PC-9 (cell line): Measurements from ENCODE around the gene OR2F2. TPM values are rescaled to one million over a fixed set of nuclear protein-coding genes. Genes with fewer than 3 reads are reported as not detected.
A peak's percentile ranks its signal among the peaks of the same experiment; 100 is the strongest.

Source experiments
- BruUV-seq: library from RNA; stranded (reverse); fragments of 400-500 nt; replicated peaks from 2 replicates; lab custom pipeline; 2021; lab: Mats Ljungman, UMichigan
- CTCF ChIA-PET: fragments of 300-600 bp; sonication (Branson Sonifier 250); formaldehyde crosslinking; loops from one replicate; lab custom pipeline; 2022; ENCODE audit warnings: antibody characterized with exemption; lab: Charles Lee
- POLR2A ChIA-PET: fragments of 300-600 bp; sonication (Branson Sonifier 250); formaldehyde crosslinking; loops from one replicate; lab custom pipeline; 2022; ENCODE audit warnings: antibody characterized with exemption; ENCODE audit not compliant: unreplicated experiment; lab: Charles Lee
- DNase-seq, 2 experiments: peaks; one replicate each; pipeline versions ENCODE4 v3.0.0 to v3.0.0-alpha.2; 2015 to 2022; ENCODE audit warnings: mixed read lengths in 1 of 2
- H2AFZ ChIP-seq: fragments of 200-600 bp; sonication (generic); 2 replicates; pipeline ENCODE4 v1.8.1; 2017; ENCODE audit warnings: antibody characterized with exemption
- H3F3A ChIP-seq: fragments of 200-600 bp; sonication (generic); 2 replicates; pipeline ENCODE4 v1.8.1; 2017; ENCODE audit warnings: antibody characterized with exemption, mild to moderate bottlenecking, low read depth; ENCODE audit not compliant: insufficient read depth
- H3K27ac ChIP-seq: fragments of 200-600 bp; sonication (generic); 2 replicates; pipeline ENCODE4 v1.6.1; 2016; ENCODE audit warnings: mixed run types
- H3K27me3 ChIP-seq: fragments of 200-600 bp; sonication (generic); 2 replicates; pipeline ENCODE4 v1.6.1; 2016; ENCODE audit warnings: low read depth, mixed run types; ENCODE audit not compliant: insufficient read depth
- H3K36me3 ChIP-seq: fragments of 200-600 bp; sonication (generic); 2 replicates; pipeline ENCODE4 v1.6.1; 2016; ENCODE audit warnings: low read depth, mixed run types
- H3K4me1 ChIP-seq: fragments of 200-600 bp; sonication (generic); replicated peaks from 2 replicates; pipeline ENCODE4 v1.6.1; 2016; ENCODE audit warnings: mixed run types; ENCODE audit not compliant: insufficient read depth
- H3K4me2 ChIP-seq: fragments of 200-600 bp; sonication (generic); 2 replicates; pipeline ENCODE4 v1.6.1; 2017; ENCODE audit warnings: mixed run types
- H3K4me3 ChIP-seq: fragments of 200-600 bp; sonication (generic); 2 replicates; pipeline ENCODE4 v1.6.1; 2016; ENCODE audit warnings: mixed run types
- H3K79me2 ChIP-seq: fragments of 200-600 bp; sonication (generic); 2 replicates; pipeline ENCODE4 v1.6.1; 2017; ENCODE audit warnings: low read depth, mixed run types
- H3K9me2 ChIP-seq: fragments of 200-600 bp; sonication (generic); 2 replicates; pipeline ENCODE4 v1.8.1; 2017; ENCODE audit warnings: mild to moderate bottlenecking; ENCODE audit not compliant: insufficient read depth
- H3K9me3 ChIP-seq: fragments of 200-600 bp; sonication (generic); 2 replicates; pipeline ENCODE4 v1.8.1; 2016; ENCODE audit warnings: low read depth; ENCODE audit not compliant: insufficient read depth
- H4K20me1 ChIP-seq: fragments of 200-600 bp; sonication (generic); 2 replicates; pipeline ENCODE4 v1.8.1; 2017; ENCODE audit not compliant: insufficient read depth
- CTCF ChIP-seq: fragments of 200-600 bp; sonication (generic); conservative IDR thresholded peaks from 2 replicates; pipeline ENCODE4 v1.6.1; 2017; ENCODE audit warnings: mixed run types, antibody characterized with exemption, mild to moderate bottlenecking, moderate library complexity
- EZH2 ChIP-seq: fragments of 200-600 bp; sonication (generic); IDR thresholded peaks from 2 replicates; pipeline ENCODE4 v1.8.0; 2017; ENCODE audit warnings: antibody characterized with exemption, low read depth
- intact Hi-C: fragments of 100-400 bp; cut with micrococcal nuclease; formaldehyde crosslinking; loops from one replicate; pipeline ENCODE4 v1.10.0; 2022; ENCODE audit not compliant: unreplicated experiment
- total RNA-seq: library from RNA; stranded (reverse); gene quantifications from 2 replicates; pipeline ENCODE4 v1.2.3, GENCODE V29; 2021

Gene OR2F2
- total RNA-seq, 1 experiment from 2014 or later: not detected

- ChIA-PET POLR2A (no interaction called here), CTCF (no interaction called here)
- H3K79me2 ChIP-seq: no peaks in the 10 kb centered on the region
- H3K4me2 ChIP-seq: no peak overlapping the region
- H4K20me1 ChIP-seq: no peaks in the 10 kb centered on the region
- no peaks in the 10 kb centered on the region for H3K9me2 ChIP-seq
- intact Hi-C loops: no loop called here
- no TSS peak for BruUV-seq
- DNase-seq: no peak
- no peaks in the 10 kb centered on the region for H3K9me3 ChIP-seq
- TF ChIP-seq EZH2 (no peak), CTCF (no peak)
- H3K36me3 ChIP-seq: no peaks in the 10 kb centered on the region
- H3K27me3 ChIP-seq: no peaks in the 10 kb centered on the region
- H3K4me1 ChIP-seq: 0 out of 2 replicates have a peak, but pooled peaks cover 4% of the 10 kb centered on the region
- H3K27ac ChIP-seq: no peak overlapping the region
- H2AFZ ChIP-seq: 0 out of 2 replicates have a peak overlapping the region, but pooled peaks have one; percentile 9
- no peak overlapping the region for H3K4me3 ChIP-seq
- H3F3A ChIP-seq: 0 out of 2 replicates have a peak, but pooled peaks cover 6% of the 10 kb centered on the region
Observed at GRCh38 chr7:143960813-143961610, 26.0 kb downstream of the OR2F2 start.

- no peak for DNase-seq
- TF ChIP-seq EZH2 (no peak), CTCF (no peak)
- POLR2A ChIA-PET: no interaction called here
- Histone ChIP-seq H3K36me3 (no peaks in the 10 kb centered on the region), H3K27ac (no peak overlapping the region), H3K9me3 (no peaks in the 10 kb centered on the region), H2AFZ (no peak overlapping the region), H3F3A (0 out of 2 replicates have a peak, but pooled peaks cover 6% of the 10 kb centered on the region), H4K20me1 (no peaks in the 10 kb centered on the region), H3K4me2 (0 out of 2 replicates have a peak overlapping the region, but pooled peaks have one; percentile 8), H3K27me3 (no peaks in the 10 kb centered on the region), H3K4me3 (no peak overlapping the region), H3K4me1 (peaks cover 15% of the 10 kb centered on the region), H3K79me2 (no peaks in the 10 kb centered on the region), H3K9me2 (no peaks in the 10 kb centered on the region)
- intact Hi-C loops: no loop called here
- BruUV-seq: no TSS peak
- CTCF ChIA-PET: no interaction called here
Observed at GRCh38 chr7:143965280-143965679, 30.2 kb downstream of the OR2F2 start.

GRCh38 chr7:143967398-143967797 lies 32.4 kb downstream of the OR2F2 start:
- no peak for TF ChIP-seq EZH2
- Histone ChIP-seq H3K9me3 (no peaks in the 10 kb centered on the region), H3K79me2 (no peaks in the 10 kb centered on the region), H3K27ac (no peak overlapping the region), H3K36me3 (no peaks in the 10 kb centered on the region), H3K4me3 (no peak overlapping the region), H4K20me1 (no peaks in the 10 kb centered on the region), H3F3A (0 out of 2 replicates have a peak, but pooled peaks cover 6% of the 10 kb centered on the region), H3K4me2 (0 out of 2 replicates have a peak overlapping the region, but pooled peaks have one; percentile 11), H2AFZ (0 out of 2 replicates have a peak overlapping the region, but pooled peaks have one; percentile 7), H3K9me2 (no peaks in the 10 kb centered on the region), H3K4me1 (peaks cover 15% of the 10 kb centered on the region), H3K27me3 (no peaks in the 10 kb centered on the region)
- POLR2A ChIA-PET: no interaction called here
- BruUV-seq: no TSS peak
- CTCF ChIA-PET: interaction anchor here (0.5 kb wide), 1 partner anchor 63 kb away, joined by 12 read pairs; no protein-coding TSS in a partner anchor
- intact Hi-C loops: no loop called here
- peak in 1 of 2 experiments; percentile 79 for DNase-seq
